Left ventricle myocardium inferior (tissue), 1 donor: Measurements from ENCODE around the gene GPC3. TPM values are rescaled to one million over a fixed set of nuclear protein-coding genes. Genes with fewer than 3 reads are reported as not detected.
"Not testable (repeated sequence)": the region's sequence is repeated elsewhere in the genome, so short reads cannot be mapped to it uniquely, and the experiment has no call there.

Experiments used
- DNase-seq: peaks from one replicate; pipeline ENCODE4 v3.0.0-alpha.2; 2020
- H3K27ac ChIP-seq: fragments of 200-600 bp; replicated peaks from 2 replicates; pipeline ENCODE4 v1.8.0; 2021
- H3K27me3 ChIP-seq: fragments of 200-600 bp; 2 replicates; pipeline ENCODE4 v1.8.0; 2021; ENCODE audit warnings: low read depth
- H3K36me3 ChIP-seq: fragments of 200-600 bp; 2 replicates; pipeline ENCODE4 v1.8.0; 2021
- H3K4me1 ChIP-seq: fragments of 200-600 bp; 2 replicates; pipeline ENCODE4 v1.8.0; 2021
- H3K4me3 ChIP-seq: fragments of 200-600 bp; 2 replicates; pipeline ENCODE4 v1.8.0; 2021; ENCODE audit warnings: mild to moderate bottlenecking, moderate library complexity
- H3K9me3 ChIP-seq: fragments of 200-600 bp; replicated peaks from 2 replicates; pipeline ENCODE4 v1.8.0; 2021
- CTCF ChIP-seq: fragments of 200-600 bp; IDR thresholded peaks from 2 replicates; pipeline ENCODE4 v1.8.0; 2021; ENCODE audit warnings: antibody characterized with exemption, mild to moderate bottlenecking, borderline replicate concordance
- intact Hi-C: fragments of 100-400 bp; cut with micrococcal nuclease; formaldehyde crosslinking; loops from one replicate; pipeline ENCODE4 v1.11.0; 2022
- total RNA-seq: library from RNA; stranded (reverse); fragmentation: NEBNext Ultra II Directional; extraction: Animal tissue kit (Norgen Biotek cat#: 25700); gene quantifications from one replicate; pipeline ENCODE4 v1.2.1, GENCODE V29; 2021
- donor health status: DM: no; HTN: yes; CAD: no; lungs with severe emphysema.

Gene GPC3
- total RNA-seq, 1 donor from 2014 or later, result 5.4 TPM

GRCh38 chrX:133897593-133898163, 87.7 kb downstream of the GPC3 start:
- Histone ChIP-seq H3K36me3 (no peaks in the 10 kb centered on the region), H3K4me3 (no peak overlapping the region), H3K27me3 (no peaks in the 10 kb centered on the region), H3K9me3 (no peaks in the 10 kb centered on the region), H3K27ac (no peak overlapping the region), H3K4me1 (no peaks in the 10 kb centered on the region)
- intact Hi-C loops, result no loop called here
- no peak for DNase-seq
- TF ChIP-seq CTCF, result no peak

GRCh38 chrX:133892337-133892736, 93.1 kb downstream of the GPC3 start:
- intact Hi-C loops, result no loop called here
- Histone ChIP-seq H3K4me1 (no peaks in the 10 kb centered on the region), H3K27me3 (no peaks in the 10 kb centered on the region), H3K36me3 (no peaks in the 10 kb centered on the region), H3K4me3 (no peak overlapping the region), H3K27ac (no peak overlapping the region), H3K9me3 (no peaks in the 10 kb centered on the region)
- DNase-seq, result no peak
- TF ChIP-seq CTCF, result no peak

- H3K27me3 ChIP-seq, result no peaks in the 10 kb centered on the region
Observed at GRCh38 chrX:133888984-133889383, 96.4 kb downstream of the GPC3 start.

GRCh38 chrX:133888084-133888483, 97.3 kb downstream of the GPC3 start:
- H3K27ac ChIP-seq, H3K36me3 ChIP-seq, H3K9me3 ChIP-seq, H3K27me3 ChIP-seq, H3K4me1 ChIP-seq, intact Hi-C loops, DNase-seq, H3K4me3 ChIP-seq: not testable (repeated sequence)

More at GRCh38 chrX:133888984-133889383, 96.4 kb downstream of the GPC3 start:
- no peak for TF ChIP-seq CTCF
- DNase-seq, result no peak
- Histone ChIP-seq H3K9me3 (no peaks in the 10 kb centered on the region), H3K4me1 (no peaks in the 10 kb centered on the region), H3K36me3 (no peaks in the 10 kb centered on the region), H3K4me3 (no peak overlapping the region), H3K27ac (no peak overlapping the region)
- intact Hi-C loops, result no loop called here

- Histone ChIP-seq H3K27me3 (no peaks in the 10 kb centered on the region), H3K4me3 (no peak overlapping the region), H3K4me1 (no peaks in the 10 kb centered on the region), H3K27ac (no peak overlapping the region), H3K9me3 (no peaks in the 10 kb centered on the region), H3K36me3 (no peaks in the 10 kb centered on the region)
- intact Hi-C loops, result no loop called here
- no peak for TF ChIP-seq CTCF
- DNase-seq, result no peak
Observed at GRCh38 chrX:133884430-133885394, 100.7 kb downstream of the GPC3 start.

- H3K27me3 ChIP-seq, result no peaks in the 10 kb centered on the region
- no peaks in the 10 kb centered on the region for H3K36me3 ChIP-seq
- H3K4me3 ChIP-seq, result no peak overlapping the region
- intact Hi-C loops, result no loop called here
- no peak for DNase-seq
- no peaks in the 10 kb centered on the region for H3K9me3 ChIP-seq
- TF ChIP-seq CTCF, result no peak
- no peak overlapping the region for H3K27ac ChIP-seq
- H3K4me1 ChIP-seq, result no peaks in the 10 kb centered on the region
Observed at GRCh38 chrX:133881893-133882292, 103.5 kb downstream of the GPC3 start.
